Activated CD4-positive, alpha-beta memory T cell treated with anti-CD3 and anti-CD28 coated beads, Interleukin-2, amount 10 ng/mL, durations not matched to agents 7 days and 5 days (primary cell): ENCODE measurements around the gene TMEM132D. TPM values are rescaled to one million over a fixed set of nuclear protein-coding genes. Genes with fewer than 3 reads are reported as not detected.

Experiments
- CTCF ChIA-PET: fragments of 350-600 bp; sonication (Branson Sonifier 250); formaldehyde crosslinking; loops from one replicate; lab custom pipeline; 2021; ENCODE audit warnings: antibody characterized with exemption, inconsistent platforms; lab: Charles Lee
- POLR2A ChIA-PET: fragments of 350-600 bp; sonication (Branson Sonifier 250); formaldehyde crosslinking; loops from one replicate; lab custom pipeline; 2021; ENCODE audit warnings: antibody characterized with exemption; lab: Charles Lee
- DNase-seq: peaks from one replicate; pipeline ENCODE4 v3.0.0-alpha.2; 2020
- H3K27ac Mint-ChIP-seq: one replicate; pipeline ENCODE4 v1.8.0; 2021; ENCODE audit warnings: mild to moderate bottlenecking, mixed read lengths
- H3K27me3 Mint-ChIP-seq: one replicate; pipeline ENCODE4 v1.8.0; 2021; ENCODE audit warnings: mixed read lengths
- H3K36me3 Mint-ChIP-seq: one replicate; pipeline ENCODE4 v1.8.0; 2021; ENCODE audit warnings: low read depth, mixed read lengths
- H3K4me1 Mint-ChIP-seq: one replicate; pipeline ENCODE4 v1.8.0; 2021; ENCODE audit warnings: mixed read lengths
- H3K4me3 Mint-ChIP-seq: one replicate; pipeline ENCODE4 v1.8.0; 2021; ENCODE audit warnings: mild to moderate bottlenecking, mixed read lengths
- H3K9me3 Mint-ChIP-seq: one replicate; pipeline ENCODE4 v1.8.0; 2021; ENCODE audit warnings: mixed read lengths
- total RNA-seq, 2 experiments: library from RNA; stranded (reverse); gene quantifications; one replicate each; pipeline ENCODE4 v1.2.3, GENCODE V29; 2021

TMEM132D gene
- total RNA-seq, 2 experiments from 2014 or later: not detected

DNA sequence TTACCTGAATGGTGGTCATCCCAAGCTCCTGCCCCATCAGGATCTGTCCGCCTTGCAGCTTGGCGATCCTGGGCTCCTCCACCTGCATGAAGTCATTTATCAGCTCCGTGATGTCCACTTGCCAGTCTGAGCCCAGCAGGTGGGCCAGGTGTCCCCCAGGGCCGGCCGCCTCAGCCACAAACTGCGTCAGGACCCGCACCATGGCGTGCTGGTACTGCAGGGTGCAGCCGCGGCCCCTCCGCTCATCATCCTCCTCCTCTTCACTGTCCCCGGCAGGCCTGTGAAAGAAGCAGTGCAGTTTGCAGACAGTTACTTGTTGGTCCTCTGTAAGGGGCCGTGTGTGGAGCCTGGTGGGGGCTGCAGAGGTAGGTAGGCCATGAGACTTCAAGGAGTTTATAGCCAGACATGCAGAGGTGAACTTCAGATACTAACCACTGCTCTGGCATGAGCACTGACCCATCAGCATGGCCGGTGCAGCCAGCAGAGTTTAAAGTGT lies 822.0 kb downstream of the TMEM132D start:
- no peaks in the 10 kb centered on the region for H3K36me3 Mint-ChIP-seq
- no peak overlapping the region for H3K4me3 Mint-ChIP-seq
- DNase-seq: no peak
- no peaks in the 10 kb centered on the region for H3K4me1 Mint-ChIP-seq
- ChIA-PET POLR2A (no interaction called here), CTCF (no interaction called here)
- H3K27ac Mint-ChIP-seq: no peak overlapping the region
- H3K27me3 Mint-ChIP-seq: no peaks in the 10 kb centered on the region
- peaks cover 14% of the 10 kb centered on the region for H3K9me3 Mint-ChIP-seq

DNA sequence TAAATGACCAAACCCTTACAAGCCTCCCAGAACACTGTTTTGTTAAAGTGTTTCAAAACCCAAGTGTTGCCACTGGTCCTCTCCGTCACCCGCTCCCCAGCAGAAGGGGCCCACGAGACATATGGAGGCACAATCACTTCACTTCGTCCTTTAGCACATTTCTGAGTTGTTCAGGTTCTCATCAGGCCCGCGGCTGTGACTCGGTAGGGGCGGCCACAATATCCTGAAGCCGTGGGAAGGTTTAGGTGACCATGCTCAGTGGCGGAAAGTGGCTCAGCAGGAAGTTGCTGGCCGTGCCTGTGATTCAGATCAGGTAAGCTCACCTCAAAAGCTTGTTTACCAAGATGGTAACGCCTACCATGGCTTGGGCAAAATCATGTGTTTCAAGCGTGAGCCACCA lies 823.0 kb downstream of the TMEM132D start:
- DNase-seq: no peak
- CTCF ChIA-PET: no interaction called here
- no peaks in the 10 kb centered on the region for H3K4me1 Mint-ChIP-seq
- no peak overlapping the region for H3K4me3 Mint-ChIP-seq
- no peak overlapping the region for H3K27ac Mint-ChIP-seq
- H3K36me3 Mint-ChIP-seq: no peaks in the 10 kb centered on the region
- H3K9me3 Mint-ChIP-seq: peaks cover 14% of the 10 kb centered on the region
- POLR2A ChIA-PET: no interaction called here
- no peaks in the 10 kb centered on the region for H3K27me3 Mint-ChIP-seq

DNA sequence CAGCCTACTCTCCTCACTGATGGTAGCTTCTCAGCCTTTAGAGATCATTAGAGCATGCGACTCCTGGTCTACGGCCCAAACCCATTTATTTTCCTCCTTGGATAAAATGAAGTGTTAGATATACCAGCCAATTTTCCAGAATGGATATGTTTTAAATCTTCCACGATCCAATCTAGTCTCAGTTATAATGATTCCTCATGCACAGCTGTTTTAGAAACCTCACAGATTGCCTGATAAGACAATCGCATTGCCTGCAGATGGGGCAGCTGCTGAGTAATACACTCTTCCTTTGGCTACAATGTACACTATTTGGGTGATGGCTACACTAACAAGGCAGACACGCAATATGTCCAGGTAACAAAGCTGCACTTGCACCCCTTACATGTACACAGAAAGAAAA lies 823.4 kb downstream of the TMEM132D start:
- Mint-ChIP-seq H3K9me3 (peaks cover 14% of the 10 kb centered on the region), H3K36me3 (no peaks in the 10 kb centered on the region), H3K4me1 (no peaks in the 10 kb centered on the region), H3K27ac (no peak overlapping the region), H3K4me3 (no peak overlapping the region), H3K27me3 (no peaks in the 10 kb centered on the region)
- ChIA-PET CTCF (no interaction called here), POLR2A (no interaction called here)
- no peak for DNase-seq

DNA sequence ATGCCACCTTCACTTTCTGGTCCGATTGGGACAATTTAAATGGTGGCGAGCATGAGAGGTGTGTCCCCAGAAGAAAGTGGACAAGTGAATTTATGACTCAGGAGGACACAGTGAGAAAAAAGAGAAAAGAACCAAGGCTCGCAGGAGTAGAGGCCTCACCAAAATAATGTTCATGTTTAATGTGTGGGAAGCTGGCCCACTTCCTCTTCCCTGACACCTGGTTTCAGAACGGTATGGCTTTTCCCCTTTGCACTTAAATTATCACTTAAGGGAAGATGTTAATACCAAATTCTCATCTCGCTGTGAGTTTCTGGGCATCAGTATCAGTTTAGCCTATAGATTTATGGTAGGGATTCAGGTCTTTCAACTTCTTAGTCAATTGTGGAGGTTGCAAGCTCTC lies 824.1 kb downstream of the TMEM132D start:
- Mint-ChIP-seq H3K9me3 (peaks cover 14% of the 10 kb centered on the region), H3K4me1 (no peaks in the 10 kb centered on the region), H3K27me3 (no peaks in the 10 kb centered on the region), H3K4me3 (no peak overlapping the region), H3K27ac (no peak overlapping the region), H3K36me3 (no peaks in the 10 kb centered on the region)
- CTCF ChIA-PET: no interaction called here
- POLR2A ChIA-PET: no interaction called here
- DNase-seq: no peak

DNA sequence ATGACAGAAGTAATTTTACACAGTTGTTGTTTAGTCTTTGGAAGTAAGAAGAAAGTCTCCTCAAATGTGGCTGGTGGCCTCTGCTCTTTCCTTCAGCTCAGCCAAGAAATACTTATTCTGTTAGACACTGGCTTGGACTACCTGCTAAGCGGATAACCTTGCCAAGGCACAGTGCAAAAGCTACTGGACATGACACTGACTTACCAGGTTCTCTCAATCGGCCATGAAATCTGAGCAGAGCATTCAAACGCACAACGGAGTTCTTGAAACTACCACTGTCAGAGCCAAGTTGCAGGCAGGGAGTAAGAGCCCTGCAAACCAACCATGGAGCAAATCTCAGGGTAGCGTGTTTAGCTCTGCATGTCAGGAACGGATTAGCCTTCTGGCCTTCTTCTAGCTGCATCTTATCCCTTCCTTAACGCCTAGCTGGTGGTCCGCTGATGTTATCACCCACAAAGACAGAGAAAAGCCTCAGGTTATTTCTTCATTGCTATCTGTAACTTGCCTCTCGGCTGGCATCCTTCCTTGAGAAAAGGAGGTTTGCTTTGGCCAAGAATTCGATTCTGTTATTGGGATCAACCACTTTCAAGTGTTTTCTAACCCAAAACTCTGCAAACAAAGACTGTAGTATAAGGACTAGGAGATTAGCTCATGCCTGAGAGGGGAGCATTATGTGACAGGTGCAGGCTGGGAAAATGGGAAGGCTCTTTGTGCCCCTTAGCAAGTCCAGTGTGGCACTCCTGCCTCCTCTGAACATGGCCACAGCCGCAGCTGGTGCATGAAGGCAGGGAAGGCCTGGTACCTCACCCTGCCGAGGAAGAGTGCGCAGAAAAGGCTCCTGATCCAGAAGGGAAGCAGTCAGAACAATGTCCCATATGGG lies 827.1 kb downstream of the TMEM132D start:
- CTCF ChIA-PET: no interaction called here
- Mint-ChIP-seq H3K27ac (no peak overlapping the region), H3K27me3 (no peaks in the 10 kb centered on the region), H3K4me3 (no peak overlapping the region), H3K36me3 (no peaks in the 10 kb centered on the region), H3K4me1 (no peaks in the 10 kb centered on the region), H3K9me3 (peaks cover 12% of the 10 kb centered on the region)
- POLR2A ChIA-PET: no interaction called here
- DNase-seq: no peak

DNA sequence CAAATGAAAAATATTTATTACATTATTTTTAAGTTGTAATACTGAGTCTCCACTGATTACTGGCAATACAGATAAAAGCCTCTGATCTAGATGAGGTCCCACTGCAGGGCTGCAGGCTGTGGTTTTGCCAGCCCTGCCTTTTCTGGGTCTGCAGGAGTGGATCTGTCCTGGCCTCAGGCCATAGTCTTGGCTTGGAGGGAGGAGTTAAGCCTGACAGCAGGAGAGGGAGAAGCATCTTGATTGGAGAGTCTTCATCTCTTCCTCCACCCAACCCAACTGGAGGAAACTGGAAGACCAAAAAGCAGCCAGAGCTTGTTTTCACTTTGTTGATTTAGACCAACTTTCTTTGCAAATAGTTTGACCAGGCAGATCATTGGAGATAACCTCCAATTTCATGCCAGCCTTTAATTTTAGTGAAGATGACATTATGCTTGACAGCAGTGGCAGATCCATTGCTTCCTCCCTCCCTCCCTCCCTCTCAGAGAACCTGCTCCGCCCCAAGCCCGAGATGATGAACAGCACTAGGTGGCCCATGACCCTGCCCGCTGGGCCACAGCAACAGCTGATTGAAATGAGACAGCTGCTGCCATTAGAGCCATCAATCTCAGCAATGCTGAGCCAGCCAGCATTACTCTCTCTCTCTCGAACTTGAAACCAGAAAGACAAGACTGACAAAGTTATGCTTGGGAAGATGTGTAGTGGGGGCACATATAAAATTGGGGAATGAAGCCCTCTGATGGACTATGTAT lies 828.2 kb downstream of the TMEM132D start:
- H3K36me3 Mint-ChIP-seq: no peaks in the 10 kb centered on the region
- DNase-seq: no peak
- no peaks in the 10 kb centered on the region for H3K27me3 Mint-ChIP-seq
- ChIA-PET CTCF (no interaction called here), POLR2A (no interaction called here)
- no peaks in the 10 kb centered on the region for H3K4me1 Mint-ChIP-seq
- peaks cover 12% of the 10 kb centered on the region for H3K9me3 Mint-ChIP-seq
- H3K4me3 Mint-ChIP-seq: no peak overlapping the region
- no peak overlapping the region for H3K27ac Mint-ChIP-seq

DNA sequence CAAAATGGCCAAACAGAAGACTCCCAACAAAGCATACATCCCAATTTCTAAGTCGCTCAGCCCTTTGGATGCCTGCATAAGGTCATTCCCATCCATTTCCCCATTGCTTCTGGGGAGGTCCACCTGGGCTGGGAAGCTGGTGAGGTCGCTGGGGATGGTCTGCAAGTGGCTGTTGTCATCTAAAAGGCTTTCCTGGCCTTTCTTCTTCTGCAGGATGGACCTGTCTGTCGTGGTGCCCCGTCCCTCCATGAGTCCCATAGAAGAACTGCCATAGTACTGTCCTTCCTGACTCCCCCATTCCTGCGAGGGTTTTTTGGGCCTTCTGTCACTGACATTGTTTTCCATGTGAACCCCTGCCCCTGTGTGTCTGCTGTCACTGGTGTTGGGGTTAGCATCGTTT lies 829.4 kb downstream of the TMEM132D start:
- ChIA-PET CTCF (no interaction called here), POLR2A (no interaction called here)
- DNase-seq: no peak
- Mint-ChIP-seq H3K27ac (no peak overlapping the region), H3K36me3 (no peaks in the 10 kb centered on the region), H3K27me3 (no peaks in the 10 kb centered on the region), H3K4me3 (no peak overlapping the region), H3K9me3 (peaks cover 13% of the 10 kb centered on the region), H3K4me1 (no peaks in the 10 kb centered on the region)

DNA sequence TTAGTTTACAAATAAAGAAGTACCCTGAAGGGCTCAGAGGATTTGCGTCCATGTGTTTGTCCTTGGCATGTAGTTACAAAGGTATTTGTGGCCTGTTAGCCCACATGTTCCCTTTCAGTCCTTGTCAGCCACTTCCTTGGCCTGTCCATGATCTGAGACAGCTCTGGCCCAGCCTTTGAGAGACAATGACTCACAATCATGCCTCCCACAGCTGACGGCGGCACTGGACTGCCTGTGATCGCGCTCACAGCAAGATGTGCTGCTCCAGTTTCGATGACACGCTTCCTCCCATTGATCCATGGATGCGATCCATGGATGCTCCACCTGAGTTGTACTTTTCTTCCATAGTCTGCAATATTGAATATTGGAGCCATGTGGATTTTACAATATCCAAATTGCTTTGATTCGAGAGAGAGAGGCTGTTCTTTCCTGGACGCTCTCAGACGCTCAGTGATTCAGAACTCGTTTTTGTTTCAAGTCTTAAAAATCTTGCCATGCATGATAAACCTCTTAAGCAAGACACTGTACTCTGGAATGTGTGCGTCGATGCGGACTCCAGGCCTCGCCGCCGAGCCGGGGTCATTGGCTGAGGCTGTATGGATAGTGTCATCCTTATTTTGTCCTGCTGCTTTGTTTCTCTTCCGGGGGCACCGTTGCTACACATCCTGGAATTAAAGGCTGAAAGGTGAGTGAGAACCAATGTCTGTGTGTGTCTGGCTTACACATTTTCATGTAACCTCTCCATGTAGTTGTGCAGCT lies 830.5 kb downstream of the TMEM132D start:
- POLR2A ChIA-PET: no interaction called here
- no peak for DNase-seq
- H3K4me3 Mint-ChIP-seq: no peak overlapping the region
- no peaks in the 10 kb centered on the region for H3K4me1 Mint-ChIP-seq
- no peaks in the 10 kb centered on the region for H3K36me3 Mint-ChIP-seq
- H3K27me3 Mint-ChIP-seq: no peaks in the 10 kb centered on the region
- no peak overlapping the region for H3K27ac Mint-ChIP-seq
- CTCF ChIA-PET: no interaction called here
- H3K9me3 Mint-ChIP-seq: peaks cover 13% of the 10 kb centered on the region

DNA sequence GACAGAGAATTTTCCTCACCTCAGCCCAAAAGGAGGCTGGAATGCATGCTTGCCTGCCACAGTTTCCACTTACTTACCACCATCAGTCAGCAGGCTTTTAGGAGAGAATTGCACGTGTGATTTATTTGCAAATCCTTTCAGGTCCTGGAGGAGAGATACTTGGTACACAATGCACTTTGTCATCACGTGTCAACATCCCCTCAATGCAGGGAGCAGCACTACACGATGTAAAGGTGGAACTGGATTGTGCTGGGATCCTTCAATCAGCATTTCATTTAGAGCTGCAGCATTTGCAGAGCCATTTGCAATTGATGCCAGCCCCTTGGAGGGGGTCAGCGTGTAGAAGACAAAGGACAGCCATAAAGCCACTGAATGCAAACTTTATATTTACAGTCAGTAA lies 832.5 kb downstream of the TMEM132D start:
- H3K4me3 Mint-ChIP-seq: no peak overlapping the region
- CTCF ChIA-PET: no interaction called here
- POLR2A ChIA-PET: no interaction called here

DNA sequence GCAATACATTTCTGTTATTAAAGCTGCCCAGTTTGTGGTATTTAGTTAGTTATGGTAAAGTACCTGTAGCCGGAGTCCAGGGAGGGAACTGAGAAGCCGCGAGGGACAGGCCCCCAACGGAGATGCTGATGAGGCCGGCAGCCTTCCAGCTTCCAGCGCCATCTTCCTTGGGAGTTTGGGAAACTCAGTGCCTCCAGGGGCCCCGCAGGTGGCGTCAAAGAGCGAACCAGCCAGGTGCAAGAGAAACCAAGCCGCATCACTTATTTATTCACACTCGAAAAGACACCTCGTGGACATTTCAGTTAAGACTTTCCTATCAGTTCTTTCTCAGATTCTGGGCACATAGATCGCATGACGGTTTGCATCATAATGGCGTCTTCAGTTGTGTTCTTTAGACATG lies 833.9 kb downstream of the TMEM132D start:
- Mint-ChIP-seq H3K27ac (no peak overlapping the region), H3K9me3 (peaks cover 13% of the 10 kb centered on the region), H3K36me3 (no peaks in the 10 kb centered on the region), H3K4me1 (no peaks in the 10 kb centered on the region), H3K4me3 (no peak overlapping the region), H3K27me3 (no peaks in the 10 kb centered on the region)
- no peak for DNase-seq
- CTCF ChIA-PET: no interaction called here
- POLR2A ChIA-PET: no interaction called here

More for the DNA sequence above, 832.5 kb downstream of the TMEM132D start:
- DNase-seq: no peak
- H3K36me3 Mint-ChIP-seq: no peaks in the 10 kb centered on the region
- H3K4me1 Mint-ChIP-seq: no peaks in the 10 kb centered on the region
- H3K9me3 Mint-ChIP-seq: peaks cover 6% of the 10 kb centered on the region
- H3K27me3 Mint-ChIP-seq: no peaks in the 10 kb centered on the region
- H3K27ac Mint-ChIP-seq: no peak overlapping the region

DNA sequence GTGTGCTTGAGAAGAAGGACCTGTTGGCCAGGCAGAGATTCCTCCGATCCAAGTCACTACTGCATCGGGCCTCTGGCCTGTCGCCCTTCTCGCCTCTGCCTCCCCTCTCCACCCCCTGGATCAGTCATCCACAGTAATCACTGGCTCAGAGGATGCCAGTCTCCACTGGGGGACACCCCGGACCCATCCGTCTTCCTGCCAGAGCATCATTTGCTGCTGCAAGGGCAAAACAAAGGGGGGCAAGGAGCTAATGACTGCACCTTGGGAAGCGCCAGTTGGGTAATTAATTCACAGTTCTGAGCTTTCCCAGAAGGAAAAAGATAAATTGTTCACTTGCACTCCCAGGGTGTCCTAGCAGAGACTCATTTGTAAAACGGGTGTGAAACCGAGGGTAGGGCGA lies 835.1 kb downstream of the TMEM132D start:
- CTCF ChIA-PET: no interaction called here
- Mint-ChIP-seq H3K27ac (no peak overlapping the region), H3K27me3 (no peaks in the 10 kb centered on the region), H3K4me3 (no peak overlapping the region), H3K36me3 (no peaks in the 10 kb centered on the region), H3K4me1 (no peaks in the 10 kb centered on the region), H3K9me3 (peaks cover 15% of the 10 kb centered on the region)
- POLR2A ChIA-PET: no interaction called here
- no peak for DNase-seq

DNA sequence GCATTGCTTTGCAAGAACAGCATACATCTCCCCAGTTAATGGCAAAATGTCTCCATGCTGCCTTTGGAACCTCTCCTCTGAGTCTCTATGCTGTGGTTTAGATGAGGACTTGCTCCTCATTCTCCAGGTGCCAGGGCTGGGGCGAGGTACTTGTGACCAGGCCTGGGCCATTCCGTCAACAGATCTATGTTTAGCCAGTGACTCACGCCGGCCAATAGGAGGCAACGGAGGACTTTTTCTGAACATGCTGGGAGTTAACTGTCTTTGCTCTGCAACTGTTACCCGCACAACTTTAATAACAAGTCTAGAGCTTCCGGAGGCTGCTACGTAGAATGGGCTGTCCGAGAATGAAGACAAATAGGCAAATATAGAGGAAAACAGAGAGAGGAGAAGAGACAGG lies 836.3 kb downstream of the TMEM132D start:
- DNase-seq: no peak
- CTCF ChIA-PET: no interaction called here

DNA sequence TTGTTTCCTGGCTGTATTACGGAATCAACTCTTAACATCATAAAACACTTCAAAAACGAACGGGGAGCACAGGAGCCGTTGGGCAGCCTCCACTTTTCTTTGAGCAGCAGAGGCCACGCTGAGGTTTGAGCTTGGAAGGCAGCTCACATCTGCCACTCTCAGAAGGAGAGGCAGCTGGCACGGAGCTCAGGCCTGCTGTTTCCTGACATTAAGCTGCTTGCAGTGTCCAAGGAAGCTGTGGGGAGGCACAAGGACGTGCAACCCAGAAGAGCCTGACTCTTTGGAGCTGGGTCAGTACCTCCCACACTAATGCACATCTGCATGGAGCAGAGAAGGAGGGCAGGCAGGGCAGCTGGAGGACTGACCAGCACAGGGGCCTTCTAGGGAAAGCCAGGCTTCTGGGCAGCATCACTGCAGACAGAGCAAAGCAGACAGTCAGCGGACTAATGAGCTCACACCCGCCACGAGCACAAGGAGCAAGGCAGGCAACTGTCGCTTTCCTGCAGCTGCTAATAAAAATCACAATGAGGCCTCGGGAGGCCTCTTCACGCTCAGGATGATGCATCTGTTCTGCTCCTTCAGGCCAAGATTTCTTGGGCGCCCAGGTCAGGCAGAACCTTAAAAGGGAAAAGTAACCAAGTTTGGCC lies 839.5 kb downstream of the TMEM132D start:
- Mint-ChIP-seq H3K36me3 (no peaks in the 10 kb centered on the region), H3K9me3 (peaks cover 12% of the 10 kb centered on the region), H3K27me3 (no peaks in the 10 kb centered on the region), H3K27ac (no peak overlapping the region), H3K4me1 (no peaks in the 10 kb centered on the region), H3K4me3 (no peak overlapping the region)
- no peak for DNase-seq
- ChIA-PET CTCF (no interaction called here), POLR2A (no interaction called here)

More for the DNA sequence above, 836.3 kb downstream of the TMEM132D start:
- Mint-ChIP-seq H3K27ac (no peak overlapping the region), H3K4me1 (no peaks in the 10 kb centered on the region), H3K36me3 (no peaks in the 10 kb centered on the region), H3K9me3 (peaks cover 18% of the 10 kb centered on the region), H3K4me3 (no peak overlapping the region), H3K27me3 (no peaks in the 10 kb centered on the region)
- POLR2A ChIA-PET: no interaction called here
